ENCODE measurements around the gene PPP1R1A. TPM values are rescaled to one million over a fixed set of nuclear protein-coding genes. Genes with fewer than 3 reads are reported as not detected.

Gene PPP1R1A
- total RNA-seq, 1 donor from 2014 or later: not detected

DNA sequence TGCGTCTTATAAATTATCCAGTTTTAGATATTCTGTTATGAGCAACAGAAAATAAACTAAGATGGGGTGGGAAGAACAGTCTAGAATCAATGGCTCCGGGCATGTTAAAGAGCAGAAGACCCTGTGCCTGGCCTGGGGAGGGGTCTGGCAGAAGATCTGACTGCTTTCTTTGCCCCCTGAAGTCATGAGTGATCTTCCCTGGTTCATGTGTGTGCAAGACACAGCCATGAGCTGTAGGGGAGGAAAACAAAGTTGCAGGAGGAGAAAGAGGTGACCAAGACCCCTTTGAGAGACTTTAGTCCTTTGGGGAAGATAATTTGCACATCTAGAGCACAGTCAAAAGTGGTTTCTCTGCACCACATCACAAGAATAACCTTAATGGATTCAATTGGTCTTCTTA is 41.5 kb upstream of the PPP1R1A start:
- Mint-ChIP-seq H3K4me1 (ENCODE audit: unreplicated experiment) (no peaks in the 10 kb centered on the region), H3K27me3 (ENCODE audit: unreplicated experiment) (peaks cover 15% of the 10 kb centered on the region), H3K27ac (ENCODE audit: unreplicated experiment) (no peak overlapping the region), H3K4me3 (ENCODE audit: unreplicated experiment) (no peak overlapping the region), H3K9me3 (ENCODE audit: unreplicated experiment) (peaks cover 4% of the 10 kb centered on the region), H3K36me3 (ENCODE audit: unreplicated experiment) (no peaks in the 10 kb centered on the region)
- TF ChIP-seq, protein P1, sequence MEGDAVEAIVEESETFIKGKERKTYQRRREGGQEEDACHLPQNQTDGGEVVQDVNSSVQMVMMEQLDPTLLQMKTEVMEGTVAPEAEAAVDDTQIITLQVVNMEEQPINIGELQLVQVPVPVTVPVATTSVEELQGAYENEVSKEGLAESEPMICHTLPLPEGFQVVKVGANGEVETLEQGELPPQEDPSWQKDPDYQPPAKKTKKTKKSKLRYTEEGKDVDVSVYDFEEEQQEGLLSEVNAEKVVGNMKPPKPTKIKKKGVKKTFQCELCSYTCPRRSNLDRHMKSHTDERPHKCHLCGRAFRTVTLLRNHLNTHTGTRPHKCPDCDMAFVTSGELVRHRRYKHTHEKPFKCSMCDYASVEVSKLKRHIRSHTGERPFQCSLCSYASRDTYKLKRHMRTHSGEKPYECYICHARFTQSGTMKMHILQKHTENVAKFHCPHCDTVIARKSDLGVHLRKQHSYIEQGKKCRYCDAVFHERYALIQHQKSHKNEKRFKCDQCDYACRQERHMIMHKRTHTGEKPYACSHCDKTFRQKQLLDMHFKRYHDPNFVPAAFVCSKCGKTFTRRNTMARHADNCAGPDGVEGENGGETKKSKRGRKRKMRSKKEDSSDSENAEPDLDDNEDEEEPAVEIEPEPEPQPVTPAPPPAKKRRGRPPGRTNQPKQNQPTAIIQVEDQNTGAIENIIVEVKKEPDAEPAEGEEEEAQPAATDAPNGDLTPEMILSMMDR (IDR thresholded peaks at IDR 0.05): no peak
- DNase-seq (ENCODE audit: extremely low spot score, unreplicated experiment): peak; percentile 53

- Mint-ChIP-seq H3K27me3 (ENCODE audit: unreplicated experiment) (peaks cover 26% of the 10 kb centered on the region), H3K4me1 (ENCODE audit: unreplicated experiment) (no peaks in the 10 kb centered on the region), H3K27ac (ENCODE audit: unreplicated experiment) (no peak overlapping the region), H3K36me3 (ENCODE audit: unreplicated experiment) (no peaks in the 10 kb centered on the region), H3K9me3 (ENCODE audit: unreplicated experiment) (peaks cover 4% of the 10 kb centered on the region), H3K4me3 (ENCODE audit: unreplicated experiment) (no peak overlapping the region)
- DNase-seq (ENCODE audit: extremely low spot score, unreplicated experiment): peak; percentile 54
- TF ChIP-seq, protein P1 (IDR thresholded peaks at IDR 0.05): no peak
These were observed 39.9 kb upstream of the PPP1R1A start for GRCh38 chr12:54628186-54628846.

DNA sequence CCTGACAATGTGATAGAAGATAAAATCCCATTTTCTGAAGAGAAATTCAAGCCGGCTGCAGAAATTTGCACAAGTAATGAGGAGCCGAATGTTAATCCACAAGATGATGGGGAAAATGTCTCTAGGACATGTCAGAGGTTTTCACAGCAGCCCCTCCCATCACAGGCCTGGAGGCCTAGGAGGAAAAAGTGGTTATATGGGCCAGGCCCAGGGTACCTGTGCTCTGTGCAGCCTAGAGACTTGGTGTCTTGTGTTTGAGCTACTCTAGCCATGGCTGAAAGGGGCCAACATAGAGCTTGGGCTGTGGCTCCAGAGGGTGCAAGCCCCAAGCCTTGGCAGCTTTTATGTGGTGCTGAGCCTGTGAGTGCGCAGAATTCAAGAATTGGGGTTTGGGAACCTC is 38.8 kb upstream of the PPP1R1A start:
- Mint-ChIP-seq H3K36me3 (ENCODE audit: unreplicated experiment) (no peaks in the 10 kb centered on the region), H3K4me1 (ENCODE audit: unreplicated experiment) (no peaks in the 10 kb centered on the region), H3K4me3 (ENCODE audit: unreplicated experiment) (no peak overlapping the region)

DNA sequence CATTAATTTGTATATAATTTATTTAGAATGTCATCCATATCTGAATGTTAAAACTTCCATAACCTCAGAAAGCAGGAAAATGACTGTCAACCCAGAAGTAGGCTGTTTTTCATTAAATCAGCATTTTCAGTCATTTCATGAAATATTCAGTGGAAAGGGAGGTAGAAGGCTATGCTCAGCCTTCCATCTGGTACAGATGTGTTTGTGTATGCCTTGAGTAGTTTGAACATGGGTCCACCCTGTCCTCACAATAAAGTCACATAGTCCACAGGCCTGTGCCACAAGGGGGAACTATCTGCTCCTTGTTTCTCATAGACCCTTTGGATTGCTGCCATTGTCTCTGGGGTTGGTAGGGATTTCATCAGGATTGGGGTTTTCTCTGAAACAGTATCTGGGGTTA is 37.1 kb upstream of the PPP1R1A start:
- H3K27me3 Mint-ChIP-seq (ENCODE audit: unreplicated experiment): peaks cover 44% of the 10 kb centered on the region
- H3K4me3 Mint-ChIP-seq (ENCODE audit: unreplicated experiment): no peak overlapping the region
- H3K4me1 Mint-ChIP-seq (ENCODE audit: unreplicated experiment): no peaks in the 10 kb centered on the region
- peaks cover 4% of the 10 kb centered on the region for H3K9me3 Mint-ChIP-seq (ENCODE audit: unreplicated experiment)
- TF ChIP-seq, protein P1 (IDR thresholded peaks at IDR 0.05): no peak
- peak; percentile 19 for DNase-seq (ENCODE audit: extremely low spot score, unreplicated experiment)
- no peak overlapping the region for H3K27ac Mint-ChIP-seq (ENCODE audit: unreplicated experiment)
- H3K36me3 Mint-ChIP-seq (ENCODE audit: unreplicated experiment): no peaks in the 10 kb centered on the region

More for the DNA sequence above, 38.8 kb upstream of the PPP1R1A start:
- TF ChIP-seq, protein P1 (IDR thresholded peaks at IDR 0.05): no peak
- Mint-ChIP-seq H3K9me3 (ENCODE audit: unreplicated experiment) (peaks cover 4% of the 10 kb centered on the region), H3K27ac (ENCODE audit: unreplicated experiment) (no peak overlapping the region), H3K27me3 (ENCODE audit: unreplicated experiment) (peaks cover 32% of the 10 kb centered on the region)
- DNase-seq (ENCODE audit: extremely low spot score, unreplicated experiment): peak; percentile 25

DNA sequence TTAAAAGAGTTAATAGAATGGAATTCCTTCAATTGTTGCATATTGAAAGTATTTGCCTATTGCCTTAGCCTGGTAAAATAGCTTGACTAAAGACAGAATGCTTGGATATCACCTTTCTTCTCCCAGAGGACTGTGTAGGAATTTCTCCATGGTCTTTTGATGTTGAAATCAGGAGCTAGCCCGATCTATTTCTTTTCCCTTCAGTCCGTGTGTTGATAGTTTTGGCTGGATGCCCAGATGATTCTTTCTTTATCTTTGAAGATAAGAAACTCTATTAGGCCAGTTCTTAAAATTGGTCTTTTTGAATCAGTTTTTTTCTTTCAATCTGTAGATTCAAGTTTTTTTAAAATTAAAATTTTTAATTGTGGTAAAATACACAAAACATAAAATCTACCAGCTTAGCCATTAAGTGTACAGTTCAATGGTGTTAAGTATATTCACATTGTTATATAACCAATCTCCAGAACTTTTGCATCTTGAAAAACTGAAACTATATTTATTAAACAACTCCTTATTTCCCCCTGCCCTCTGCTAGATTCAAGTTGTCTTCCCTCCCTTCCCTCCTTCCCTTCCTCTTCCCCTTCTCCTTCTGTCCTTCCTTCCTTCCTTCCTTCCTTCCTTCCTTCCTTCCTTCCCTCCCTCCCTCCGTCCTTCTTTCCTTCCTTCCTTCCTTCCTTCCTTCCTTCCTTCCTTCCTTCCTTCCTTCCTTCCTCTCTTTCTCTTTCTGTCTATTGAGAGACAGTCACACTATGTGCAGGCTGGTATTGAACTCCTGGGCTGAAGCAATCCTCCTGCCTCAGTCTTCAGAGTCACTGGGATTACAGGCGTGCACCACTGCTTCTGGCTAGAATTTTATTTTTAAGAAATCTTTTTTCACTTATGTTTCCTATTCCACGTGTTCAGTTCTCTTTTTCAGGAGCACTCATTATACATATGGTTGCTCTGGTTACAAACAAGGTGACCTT is 36.1 kb upstream of the PPP1R1A start:
- Mint-ChIP-seq H3K27ac (ENCODE audit: unreplicated experiment) (no peak overlapping the region), H3K36me3 (ENCODE audit: unreplicated experiment) (no peaks in the 10 kb centered on the region), H3K9me3 (ENCODE audit: unreplicated experiment) (peaks cover 4% of the 10 kb centered on the region), H3K4me1 (ENCODE audit: unreplicated experiment) (no peaks in the 10 kb centered on the region), H3K4me3 (ENCODE audit: unreplicated experiment) (no peak overlapping the region), H3K27me3 (ENCODE audit: unreplicated experiment) (peaks cover 46% of the 10 kb centered on the region)
- DNase-seq (ENCODE audit: extremely low spot score, unreplicated experiment): no peak
- TF ChIP-seq, protein P1 (IDR thresholded peaks at IDR 0.05): no peak
